HG03095 (cell line): Measurements from ENCODE around the gene SLC24A2.

ENCODE experiments used
- ATAC-seq: cut with Tn5 transposase; IDR thresholded peaks from one replicate; pipeline ENCODE4 v1.9.1; 2021; ENCODE audit warnings: moderate library complexity; ENCODE audit not compliant: unreplicated experiment

The SLC24A2 gene

GRCh38 chr9:19759066-19759465, 29.8 kb downstream of the SLC24A2 start:
- no peak for ATAC-seq

GRCh38 chr9:19757745-19758144, 31.1 kb downstream of the SLC24A2 start:
- no peak for ATAC-seq

GRCh38 chr9:19754921-19755320, 33.9 kb downstream of the SLC24A2 start:
- no peak for ATAC-seq

- ATAC-seq = no peak
These were observed 40.3 kb downstream of the SLC24A2 start for GRCh38 chr9:19748278-19749126.

GRCh38 chr9:19746223-19746622, 42.6 kb downstream of the SLC24A2 start:
- no peak for ATAC-seq

- ATAC-seq = no peak
These were observed 47.7 kb downstream of the SLC24A2 start for GRCh38 chr9:19741178-19741577.
